ENCODE measurements around the gene RAB6B. TPM values are rescaled to one million over a fixed set of nuclear protein-coding genes. Genes with fewer than 3 reads are reported as not detected.

Gene RAB6B
- total RNA-seq, 1 experiment from 2014 or later: 18.0 TPM

GRCh38 chr3:133899311-133899710, 3.6 kb upstream of the RAB6B start (continued):
- TF ChIP-seq AFF4 (CRISPR knock-in tag; IDR thresholded peaks at IDR 0.05; ENCODE audit: borderline replicate concordance) (no peak), ZSCAN18 (CRISPR knock-in tag; IDR thresholded peaks at IDR 0.05) (no peak), CREM (CRISPR knock-in tag; IDR thresholded peaks at IDR 0.05) (no peak), ZNF232 (CRISPR knock-in tag; IDR thresholded peaks at IDR 0.05) (no peak)

- no peak for ATAC-seq
- Mint-ChIP-seq H3K27ac (no peak overlapping the region), H3K36me3 (no peaks in the 10 kb centered on the region), H3K9me3 (no peaks in the 10 kb centered on the region), H3K4me1 (peaks cover 8% of the 10 kb centered on the region), H3K27me3 (ENCODE audit: low read depth) (peaks cover 47% of the 10 kb centered on the region), H3K4me3 (0 out of 2 replicates have a peak overlapping the region, but pooled peaks have one; percentile 89)
- ChIA-PET CTCF (interaction anchor here (3.2 kb wide), 1 partner anchor 13 kb away, joined by 14 read pairs; no protein-coding TSS in a partner anchor), POLR2A (interaction anchor here (1.2 kb wide), 1 partner anchor 77 kb away, joined by 5 read pairs; no protein-coding TSS in a partner anchor)
- TF ChIP-seq E2F4 (CRISPR knock-in tag; IDR thresholded peaks at IDR 0.05; ENCODE audit: borderline replicate concordance, low read depth): no peak
- DNase-seq (ENCODE audit: low spot score): no peak
Measured at GRCh38 chr3:133897547-133897946, 1.9 kb upstream of the RAB6B start.

GRCh38 chr3:133896002-133896761, 500 bp upstream of the RAB6B start:
- CTCF ChIA-PET: interaction anchor here (1.0 to 3.2 kb wide), 6 partner anchors 9 to 89 kb away, joined by 3 to 14 read pairs (median 4); no protein-coding TSS in a partner anchor

More at GRCh38 chr3:133896002-133896761, 500 bp upstream of the RAB6B start:
- H3K27me3 Mint-ChIP-seq (ENCODE audit: low read depth): peaks cover 49% of the 10 kb centered on the region
- peak; percentile 24 for ATAC-seq
- POLR2A ChIA-PET: interaction anchor here (1.2 kb wide), 1 partner anchor 76 kb away, joined by 5 read pairs; no protein-coding TSS in a partner anchor
- no peak overlapping the region for H3K27ac Mint-ChIP-seq
- TF ChIP-seq ATF3 (CRISPR knock-in tag; conservative IDR thresholded peaks at IDR 0.05) (no peak), HMGXB4 (CRISPR knock-in tag; IDR thresholded peaks at IDR 0.05) (peak; percentile 12; the same call in 1 of the 2 replicates)
- peak overlapping the region; percentile 89 for H3K4me3 Mint-ChIP-seq
- H3K36me3 Mint-ChIP-seq: no peaks in the 10 kb centered on the region
- peaks cover 8% of the 10 kb centered on the region for H3K4me1 Mint-ChIP-seq
- peak; percentile 35 for DNase-seq (ENCODE audit: low spot score)
- no peaks in the 10 kb centered on the region for H3K9me3 Mint-ChIP-seq
